Uterus (tissue), 4 donors: ENCODE data around the gene ODR4. TPM values are rescaled to one million over a fixed set of nuclear protein-coding genes. Genes with fewer than 3 reads are reported as not detected.
A peak's percentile ranks its signal among the peaks of the same experiment; 100 is the strongest.

Source experiments
- DNase-seq, 2 donors: peaks; one replicate each; pipeline ENCODE4 v3.0.0-alpha.2; 2019 to 2020
- H3K27ac ChIP-seq, 2 donors: fragments of 200-600 bp; sonication (generic); 1 replicate in 1 of 2; 2 replicates in 1 of 2; pipeline ENCODE4 v1.5.1; 2016 to 2018
- H3K27me3 ChIP-seq, 2 donors: fragments of 200-600 bp; sonication (generic); one replicate each; pipeline ENCODE4 v1.5.1; 2018 to 2019; ENCODE audit warnings: control low read depth in 1 of 2
- H3K36me3 ChIP-seq, 2 donors: fragments of 200-600 bp; sonication (generic); one replicate each; pipeline ENCODE4 v1.5.1; 2019; ENCODE audit warnings: control low read depth in 1 of 2
- H3K4me1 ChIP-seq, 2 donors: fragments of 200-600 bp; sonication (generic); one replicate each; pipeline ENCODE4 v1.5.1; 2018 to 2019; ENCODE audit warnings: control low read depth in 1 of 2
- H3K4me3 ChIP-seq, 2 donors: fragments of 200-600 bp; sonication (generic); 1 replicate in 1 of 2; 2 replicates in 1 of 2; pipeline ENCODE4 v1.5.1; 2018 to 2019; ENCODE audit warnings: mild to moderate bottlenecking in 1 of 2
- H3K9me3 ChIP-seq, 2 donors: fragments of 200-600 bp; sonication (generic); one replicate each; pipeline ENCODE4 v1.5.1; 2019; ENCODE audit warnings: control low read depth in 1 of 2
- POLR2A ChIP-seq, 2 donors: fragments of 450-650 bp; IDR thresholded peaks; one replicate each; pipeline ENCODE4 v1.6.1; 2016; ENCODE audit warnings: antibody characterized with exemption in 2 of 2, mild to moderate bottlenecking in 1 of 2, moderate library complexity in 1 of 2
- intact Hi-C: fragments of 100-400 bp; cut with DNase I; formaldehyde crosslinking; loops from one replicate; pipeline ENCODE4 v1.15.1; 2023; ENCODE audit warnings: low total_unique reads
- total RNA-seq, 4 donors: library from RNA; depleted of rRNA in 3 of 4; stranded (reverse); fragments of >200 nt in 3 of 4; gene quantifications; one replicate each; pipeline versions ENCODE4 v1.1.0 to v1.2.4, GENCODE V29; 2014 to 2023
- TF ChIP-seq, protein P1 (sequence below), 4 experiments: fragments of 200-600 bp in 2 of 4; fragments of 450-650 bp in 2 of 4; sonication (generic) in 2 of 4; IDR thresholded peaks; one replicate each; pipeline ENCODE4 v1.5.1; 2016 to 2019; ENCODE audit warnings: antibody characterized with exemption in 4 of 4, mild to moderate bottlenecking in 2 of 4, moderate library complexity in 1 of 4
- donor health status: DM: yes; HTN: yes; CAD: no.

The ODR4 gene
- total RNA-seq, 4 donors from 2014 or later, result 4.6 to 39.4 (median 17.7) TPM

DNA sequence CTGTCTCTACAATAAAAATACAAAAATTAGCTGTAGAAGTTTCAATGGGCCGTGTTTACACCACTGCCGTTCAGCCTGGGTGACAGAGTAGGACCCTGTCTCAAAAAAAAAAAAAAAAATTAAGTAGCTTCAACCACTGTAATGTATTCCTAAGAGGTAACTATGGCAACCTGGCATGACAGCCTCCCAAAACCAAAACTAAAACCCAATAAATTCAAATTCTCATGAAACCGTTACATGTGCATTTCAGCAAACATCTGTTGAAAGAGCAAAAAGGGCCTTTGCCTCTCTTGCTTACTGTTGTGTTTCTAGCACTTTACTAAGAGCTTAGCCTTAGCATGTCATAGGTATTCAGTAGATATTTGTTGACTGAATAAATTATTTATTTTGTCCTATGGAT lies 33.5 kb downstream of the ODR4 start:
- no peak for DNase-seq
- H3K36me3 ChIP-seq, result no peaks in the 10 kb centered on the region
- TF ChIP-seq, protein P1, sequence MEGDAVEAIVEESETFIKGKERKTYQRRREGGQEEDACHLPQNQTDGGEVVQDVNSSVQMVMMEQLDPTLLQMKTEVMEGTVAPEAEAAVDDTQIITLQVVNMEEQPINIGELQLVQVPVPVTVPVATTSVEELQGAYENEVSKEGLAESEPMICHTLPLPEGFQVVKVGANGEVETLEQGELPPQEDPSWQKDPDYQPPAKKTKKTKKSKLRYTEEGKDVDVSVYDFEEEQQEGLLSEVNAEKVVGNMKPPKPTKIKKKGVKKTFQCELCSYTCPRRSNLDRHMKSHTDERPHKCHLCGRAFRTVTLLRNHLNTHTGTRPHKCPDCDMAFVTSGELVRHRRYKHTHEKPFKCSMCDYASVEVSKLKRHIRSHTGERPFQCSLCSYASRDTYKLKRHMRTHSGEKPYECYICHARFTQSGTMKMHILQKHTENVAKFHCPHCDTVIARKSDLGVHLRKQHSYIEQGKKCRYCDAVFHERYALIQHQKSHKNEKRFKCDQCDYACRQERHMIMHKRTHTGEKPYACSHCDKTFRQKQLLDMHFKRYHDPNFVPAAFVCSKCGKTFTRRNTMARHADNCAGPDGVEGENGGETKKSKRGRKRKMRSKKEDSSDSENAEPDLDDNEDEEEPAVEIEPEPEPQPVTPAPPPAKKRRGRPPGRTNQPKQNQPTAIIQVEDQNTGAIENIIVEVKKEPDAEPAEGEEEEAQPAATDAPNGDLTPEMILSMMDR (IDR thresholded peaks at IDR 0.05), result no peak
- TF ChIP-seq POLR2A (IDR thresholded peaks at IDR 0.05), result no peak
- no peaks in the 10 kb centered on the region for H3K27me3 ChIP-seq
- H3K4me1 ChIP-seq, result no peaks in the 10 kb centered on the region
- intact Hi-C loops, result no loop called here
- H3K9me3 ChIP-seq, result no peaks in the 10 kb centered on the region
- H3K4me3 ChIP-seq, result no peak overlapping the region
- H3K27ac ChIP-seq, result no peak overlapping the region

DNA sequence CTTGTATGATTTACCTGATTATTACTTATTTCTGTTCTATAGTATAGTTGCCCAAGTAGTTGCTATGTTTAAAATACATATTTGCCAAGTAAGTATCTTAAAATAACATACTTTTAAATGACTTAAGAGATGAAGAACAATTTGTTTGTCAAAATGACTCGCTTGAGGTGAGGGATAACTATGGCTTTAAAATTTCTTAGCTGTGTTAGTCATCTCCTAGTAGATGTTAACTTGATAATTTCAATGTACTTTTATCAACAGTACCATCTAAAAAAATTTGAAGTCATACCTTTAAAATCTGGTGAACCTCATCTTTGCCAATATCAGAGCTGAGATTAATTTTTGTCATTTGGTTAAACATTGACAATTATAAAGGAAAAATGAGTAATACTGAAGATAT lies 37.7 kb downstream of the ODR4 start:
- Histone ChIP-seq H3K27me3 (no peaks in the 10 kb centered on the region), H3K4me1 (no peaks in the 10 kb centered on the region), H3K27ac (no peak overlapping the region), H3K9me3 (no peaks in the 10 kb centered on the region), H3K36me3 (no peaks in the 10 kb centered on the region), H3K4me3 (no peak overlapping the region)
- intact Hi-C loops, result no loop called here
- DNase-seq, result no peak
- TF ChIP-seq POLR2A (IDR thresholded peaks at IDR 0.05), result no peak
- TF ChIP-seq, protein P1 (IDR thresholded peaks at IDR 0.05), result no peak

DNA sequence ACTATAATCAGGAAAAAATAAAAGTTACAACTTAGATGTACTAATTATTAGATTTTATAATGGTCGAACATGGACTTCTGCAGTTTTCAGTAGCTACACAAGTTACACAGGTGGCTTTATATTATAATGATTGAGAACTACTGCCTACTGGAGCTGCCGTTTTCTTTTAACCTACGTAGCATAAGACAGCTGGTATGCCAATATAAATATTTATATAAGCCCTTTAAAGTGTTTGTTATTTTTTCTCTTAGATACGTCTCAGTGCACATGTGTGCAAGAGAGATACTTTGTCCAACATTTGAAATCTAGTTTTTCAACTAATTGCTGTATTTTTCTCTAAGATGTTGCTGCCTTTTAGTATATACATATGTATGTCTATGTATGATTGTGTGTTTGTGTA lies 42.9 kb downstream of the ODR4 start:
- Histone ChIP-seq H3K27ac (no peak overlapping the region), H3K27me3 (no peaks in the 10 kb centered on the region), H3K4me3 (no peak overlapping the region), H3K4me1 (no peaks in the 10 kb centered on the region), H3K9me3 (no peaks in the 10 kb centered on the region), H3K36me3 (no peaks in the 10 kb centered on the region)
- no peak for TF ChIP-seq POLR2A (IDR thresholded peaks at IDR 0.05)
- TF ChIP-seq, protein P1 (IDR thresholded peaks at IDR 0.05), result no peak
- intact Hi-C loops, result no loop called here
- no peak for DNase-seq

DNA sequence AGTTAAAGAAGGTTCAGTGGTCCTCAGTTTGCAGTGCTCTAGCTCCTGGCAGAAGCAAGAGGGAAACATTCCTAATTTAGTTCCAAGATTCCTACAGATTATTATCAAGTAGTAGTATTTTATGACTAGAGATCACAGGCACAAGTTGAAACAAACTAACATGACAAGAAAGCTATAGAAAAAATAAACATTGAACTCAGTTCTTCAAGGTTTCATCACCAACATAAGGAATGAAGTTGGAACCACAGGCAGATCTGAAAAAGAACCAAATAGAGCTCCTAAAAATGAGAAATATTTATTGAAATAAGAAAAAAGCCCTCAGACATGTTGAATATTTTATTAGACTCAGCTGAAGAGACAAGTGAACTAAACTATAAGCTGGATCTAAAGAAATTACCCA lies 44.7 kb downstream of the ODR4 start:
- no peaks in the 10 kb centered on the region for H3K36me3 ChIP-seq
- DNase-seq, result no peak
- TF ChIP-seq, protein P1 (IDR thresholded peaks at IDR 0.05), result no peak
- TF ChIP-seq POLR2A (IDR thresholded peaks at IDR 0.05), result no peak
- H3K4me1 ChIP-seq, result no peaks in the 10 kb centered on the region
- H3K4me3 ChIP-seq, result no peak overlapping the region
- intact Hi-C loops, result no loop called here
- no peaks in the 10 kb centered on the region for H3K27me3 ChIP-seq
- H3K9me3 ChIP-seq, result no peaks in the 10 kb centered on the region
- H3K27ac ChIP-seq, result no peak overlapping the region

DNA sequence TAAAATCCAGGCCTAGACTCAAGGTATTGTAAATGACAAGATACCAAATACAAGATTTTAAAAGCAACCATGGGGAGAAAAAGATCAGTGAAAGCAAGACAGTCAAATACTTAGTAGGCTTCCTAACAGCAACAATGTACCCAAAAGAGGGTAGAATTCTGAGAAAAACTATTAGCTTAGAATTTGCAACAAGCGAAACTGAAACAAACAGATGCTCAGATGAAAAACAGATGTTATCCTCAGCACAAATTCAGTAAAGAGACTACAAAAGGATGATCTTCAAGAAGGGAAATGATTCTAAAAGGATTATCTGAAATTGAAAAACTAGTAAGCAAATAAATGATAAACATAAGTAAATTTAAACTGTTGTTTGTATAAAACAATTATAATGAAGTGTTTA lies 45.3 kb downstream of the ODR4 start:
- H3K4me3 ChIP-seq, result no peak overlapping the region
- peak overlapping the region in 1 of 2 donors; percentile 11 for H3K27ac ChIP-seq
- no peaks in the 10 kb centered on the region for H3K4me1 ChIP-seq
- intact Hi-C loops, result no loop called here
- no peaks in the 10 kb centered on the region for H3K27me3 ChIP-seq
- no peaks in the 10 kb centered on the region for H3K9me3 ChIP-seq
- no peak for DNase-seq
- TF ChIP-seq POLR2A (IDR thresholded peaks at IDR 0.05), result no peak
- no peaks in the 10 kb centered on the region for H3K36me3 ChIP-seq

DNA sequence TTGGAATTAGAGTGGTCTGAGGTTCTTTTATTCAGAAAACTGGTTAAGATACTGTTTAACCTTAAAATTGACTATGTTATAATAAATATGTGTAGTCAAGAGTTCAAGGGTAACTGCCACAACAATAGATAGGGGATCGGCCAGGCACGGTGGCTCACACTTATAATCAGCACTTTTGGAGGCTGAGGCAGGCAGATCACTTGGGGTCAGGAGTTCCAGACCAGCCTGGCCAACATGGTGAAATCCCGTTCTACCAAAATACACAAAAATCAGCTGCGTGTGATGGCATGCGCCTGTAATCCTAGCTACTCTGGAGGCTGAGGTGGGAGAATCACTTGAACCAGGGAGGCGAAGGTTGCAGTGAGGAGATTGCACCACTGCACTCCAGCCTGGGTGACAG lies 45.8 kb downstream of the ODR4 start:
- H3K27me3 ChIP-seq, result no peaks in the 10 kb centered on the region
- DNase-seq, result no peak
- H3K27ac ChIP-seq, result peak overlapping the region in 1 of 2 donors; percentile 16
- H3K4me3 ChIP-seq, result no peak overlapping the region
- no peaks in the 10 kb centered on the region for H3K36me3 ChIP-seq
- intact Hi-C loops, result no loop called here
- TF ChIP-seq, protein P1 (IDR thresholded peaks at IDR 0.05), result no peak
- no peak for TF ChIP-seq POLR2A (IDR thresholded peaks at IDR 0.05)
- H3K4me1 ChIP-seq, result no peaks in the 10 kb centered on the region
- H3K9me3 ChIP-seq, result no peaks in the 10 kb centered on the region
